Non-pigmented ciliary epithelial cell (primary cell): Measurements from ENCODE around the gene ADGRG2.
"Not testable (repeated sequence)": the region's sequence is repeated elsewhere in the genome, so short reads cannot be mapped to it uniquely, and the experiment has no call there.

Source experiments
- DNase-seq: peaks from one replicate; pipeline ENCODE4 v3.0.0-alpha.2; 2010; ENCODE audit warnings: low read depth

ADGRG2 gene

DNA sequence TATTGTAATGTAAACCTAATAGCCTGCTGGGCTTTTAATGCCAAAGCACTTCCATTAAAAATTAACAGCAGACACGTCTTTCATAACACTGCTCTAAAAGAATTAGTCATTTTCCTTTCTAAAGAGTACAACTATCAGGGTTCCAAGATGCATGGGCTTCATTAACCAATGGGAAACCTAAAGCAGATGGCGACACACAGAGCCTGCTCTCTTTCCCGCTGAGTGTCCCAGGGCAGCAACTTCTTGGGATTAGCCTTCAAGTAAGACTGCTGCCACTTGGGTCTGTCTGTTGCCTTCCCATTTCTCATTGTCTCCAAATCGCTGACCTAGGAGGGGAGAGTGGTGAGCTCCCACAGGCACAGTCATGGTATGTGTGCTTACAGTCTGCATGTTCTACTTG is 124.4 kb downstream of the ADGRG2 start:
- no peak for DNase-seq

DNA sequence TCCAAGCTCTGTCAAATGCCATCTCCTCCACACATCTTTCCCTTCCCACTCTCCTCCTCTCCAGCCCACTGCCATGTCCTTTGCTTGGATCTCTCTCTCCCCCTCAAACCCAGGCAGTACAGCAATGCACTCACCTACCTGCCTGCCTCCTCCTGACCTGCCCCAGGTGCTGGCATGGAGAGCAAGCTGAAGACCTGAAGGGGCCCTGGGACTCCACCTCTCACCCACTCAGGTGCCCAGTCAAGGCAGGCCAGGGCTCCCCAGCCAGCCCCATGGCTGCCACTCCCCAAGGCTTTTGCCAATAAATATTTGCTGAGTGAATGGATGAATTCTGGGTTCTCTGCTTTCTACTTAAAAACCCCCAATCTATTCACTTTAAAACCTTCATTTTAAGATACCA is 125.7 kb downstream of the ADGRG2 start:
- no peak for DNase-seq

DNA sequence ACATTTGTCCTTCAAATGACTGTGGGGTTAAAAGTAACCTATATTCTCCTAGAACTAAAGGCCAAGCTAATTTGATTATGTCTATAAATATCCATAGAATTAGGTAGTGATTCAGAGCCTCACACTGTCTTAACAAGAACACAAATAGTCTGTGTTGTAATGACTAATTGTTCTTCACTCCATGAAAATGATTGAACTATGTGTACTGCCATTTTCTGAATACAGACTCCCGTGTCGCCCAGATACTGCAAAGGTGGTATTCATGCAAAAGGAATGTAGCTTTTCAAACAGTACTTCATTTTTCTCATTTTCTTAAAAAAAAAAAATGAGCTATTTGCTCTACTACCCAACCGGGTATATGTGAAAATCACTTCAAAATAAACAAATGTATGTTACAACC is 127.0 kb downstream of the ADGRG2 start:
- no peak for DNase-seq

DNA sequence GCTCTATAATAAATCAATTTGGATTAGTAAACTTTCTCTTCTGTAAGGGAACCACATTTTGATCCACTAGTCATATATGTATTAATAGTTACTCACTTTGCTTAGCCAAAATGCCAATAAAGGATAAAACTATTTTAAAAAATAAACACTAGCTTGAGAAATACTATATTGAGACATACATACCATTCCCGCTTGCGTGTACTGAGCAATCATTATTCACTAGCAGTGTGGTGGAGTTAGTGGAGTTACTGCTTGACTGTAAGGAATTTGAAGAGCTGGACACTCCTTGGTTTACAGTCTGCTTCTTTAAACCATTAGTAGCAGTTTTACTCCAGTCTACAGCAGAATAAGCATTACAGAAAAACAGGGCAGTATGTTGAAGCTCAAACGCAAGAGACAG is 127.6 kb downstream of the ADGRG2 start:
- peak; percentile 50 for DNase-seq

DNA sequence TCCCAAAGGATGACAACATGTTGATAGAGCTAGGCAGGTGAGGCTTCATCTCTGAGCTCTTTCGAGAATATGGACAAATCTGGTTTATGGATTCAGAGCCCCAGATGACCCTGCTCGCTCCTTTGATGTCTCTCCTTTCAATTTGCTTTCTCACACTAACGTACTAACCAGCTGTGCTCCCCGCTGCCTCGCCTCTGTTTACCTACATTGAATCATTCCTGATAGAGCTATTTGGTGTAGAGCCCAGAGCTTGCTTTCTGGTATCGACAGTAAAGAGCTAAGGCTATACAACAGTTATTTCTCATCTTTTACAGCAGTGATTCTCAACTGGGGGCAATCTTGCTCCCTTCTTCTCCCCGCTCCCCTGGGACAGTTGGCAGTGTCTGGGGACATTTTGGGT is 129.4 kb downstream of the ADGRG2 start:
- no peak for DNase-seq

DNA sequence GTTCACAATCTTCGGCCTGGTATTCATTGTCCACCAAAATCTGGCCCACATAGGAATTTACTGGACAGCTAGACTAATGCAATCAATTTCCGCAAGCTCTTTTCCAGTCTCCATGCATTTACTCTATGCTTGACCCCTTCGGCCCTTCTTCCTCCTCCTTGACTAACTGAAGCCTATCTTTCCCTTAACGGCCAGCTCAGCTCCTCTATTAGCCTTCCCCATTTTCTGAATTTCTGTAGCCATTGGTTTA is 137.2 kb downstream of the ADGRG2 start:
- DNase-seq: no peak

DNA sequence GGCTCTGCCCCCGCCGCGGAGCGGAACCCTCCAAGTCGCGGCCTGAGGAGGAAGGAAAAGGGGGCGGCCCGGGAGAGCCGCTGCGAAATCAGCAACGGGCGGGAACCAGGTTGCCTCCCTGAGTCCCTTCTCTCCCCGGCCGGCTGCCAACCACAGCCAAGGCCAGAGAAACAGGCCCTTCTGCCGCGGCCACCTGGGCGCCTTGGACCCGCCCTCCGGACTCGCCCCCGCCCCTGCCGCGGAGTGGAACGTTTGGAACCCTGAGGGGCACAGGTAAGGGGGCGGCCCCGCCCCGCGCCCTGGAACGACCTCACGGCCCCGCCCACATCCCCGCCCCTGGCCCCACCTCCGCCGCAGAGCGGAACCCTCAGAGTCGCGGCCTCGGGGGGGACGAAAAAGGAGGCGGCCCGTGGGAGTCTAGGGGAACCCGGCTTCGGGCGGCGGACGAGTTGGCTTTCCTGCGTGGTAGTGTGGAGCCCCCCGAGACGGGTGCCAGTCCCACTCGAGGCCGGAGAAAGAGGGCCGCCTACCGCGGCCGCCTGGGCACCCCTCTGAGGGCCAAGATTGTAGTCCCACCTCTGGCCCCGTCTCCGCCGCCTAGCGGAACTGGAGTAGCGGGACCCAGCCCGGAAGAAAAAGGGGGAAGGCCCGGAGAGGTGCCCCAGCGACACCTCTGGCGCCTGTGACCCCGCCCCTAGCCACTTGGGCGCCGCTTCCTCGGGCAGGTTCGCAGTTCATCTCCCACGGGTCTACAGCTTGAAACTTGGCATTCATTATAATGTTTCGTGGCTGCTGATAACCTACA is 137.7 kb downstream of the ADGRG2 start:
- DNase-seq: no peak

DNA sequence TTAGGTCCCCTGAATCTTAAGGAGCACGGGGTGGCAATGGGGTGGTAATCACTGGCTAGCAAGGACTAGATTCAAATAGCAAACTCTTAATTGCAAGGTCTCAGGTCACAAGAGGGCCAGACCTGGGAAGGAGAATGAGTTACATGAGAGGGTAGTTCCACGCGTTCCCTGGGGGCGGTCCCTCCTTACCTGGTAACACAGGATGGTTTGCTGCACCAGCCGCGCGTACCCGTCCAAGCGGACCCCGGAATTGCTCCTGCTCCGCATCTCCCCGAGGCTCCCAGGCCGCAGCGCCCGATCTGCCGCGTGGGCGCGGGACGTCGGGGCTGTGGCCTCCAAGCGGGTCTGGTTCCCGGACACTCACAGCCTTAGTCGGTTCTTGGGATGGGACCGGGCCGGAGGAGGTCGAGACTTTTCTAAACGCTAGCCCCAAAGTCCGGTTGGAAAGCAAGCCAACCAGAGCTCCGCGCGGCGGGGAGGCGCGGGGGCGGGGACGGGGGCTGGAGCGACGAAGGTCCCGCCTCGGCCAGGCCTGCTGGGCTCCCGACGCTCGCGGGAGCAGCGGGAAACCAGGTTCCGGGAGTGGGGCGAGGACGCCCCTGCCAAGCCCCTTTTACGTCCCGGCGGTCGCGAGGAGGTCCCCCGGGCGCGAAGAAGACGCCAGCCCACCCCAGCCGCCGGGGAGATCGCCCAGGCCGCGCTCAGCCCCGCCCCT is 138.4 kb downstream of the ADGRG2 start, which contains the start of gene PHKA2:
TSS of gene PHKA2 (minus strand) at position 449 of the 715 bp plus-strand sequence. CDS start at position 267, 182 bp downstream.
- DNase-seq: no peak

DNA sequence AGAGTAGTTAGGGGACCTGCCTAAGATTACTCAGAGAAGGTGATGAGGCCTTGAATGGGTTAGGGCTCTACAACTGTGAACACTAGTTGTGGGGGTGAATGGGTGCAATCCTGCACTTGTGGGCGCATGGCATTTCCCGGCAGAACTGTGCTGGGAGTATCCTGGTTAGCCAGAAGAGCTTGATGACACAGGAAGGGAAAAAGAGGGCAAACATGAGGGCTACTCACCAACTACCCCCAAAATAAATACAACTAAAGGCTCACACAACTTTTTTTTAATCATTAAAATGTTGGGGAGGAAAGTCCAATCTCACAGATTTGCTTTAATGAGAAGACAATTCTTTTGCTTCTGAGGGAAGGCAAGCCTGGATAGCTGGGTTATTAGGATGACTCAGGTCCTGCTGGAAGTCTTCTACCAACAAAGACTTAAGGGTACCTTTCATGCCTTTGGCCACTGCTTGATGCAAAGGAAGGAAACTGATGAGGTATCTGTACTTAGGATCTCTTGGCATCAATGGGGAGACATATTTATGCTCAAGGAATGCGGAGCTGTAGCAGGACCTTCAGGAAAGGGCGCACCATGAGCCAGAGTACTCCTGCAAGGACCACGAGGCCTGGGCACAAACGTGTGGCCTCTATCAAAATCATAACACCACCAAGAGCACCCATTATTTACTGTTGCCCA is 141.0 kb downstream of the ADGRG2 start:
- no peak for DNase-seq

DNA sequence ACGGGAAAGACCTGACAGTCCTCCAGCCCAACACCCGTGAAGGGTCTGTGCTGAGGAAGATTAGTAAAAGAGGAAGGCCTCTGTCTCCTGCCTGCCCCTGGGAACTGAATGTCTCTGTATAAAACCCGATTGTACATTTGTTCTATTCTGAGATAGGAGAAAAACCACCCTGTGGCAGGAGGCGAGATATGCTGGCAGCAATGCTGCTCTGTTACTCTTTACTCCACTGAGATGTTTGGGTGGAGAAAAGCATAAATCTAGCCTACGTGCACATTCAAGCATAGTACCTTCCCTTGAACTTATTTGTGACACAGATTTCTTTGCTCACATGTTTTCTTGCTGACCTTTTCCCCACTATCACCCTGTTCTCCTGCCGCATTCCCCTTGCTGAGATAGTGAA is 142.0 kb downstream of the ADGRG2 start:
- not testable (repeated sequence) for DNase-seq

DNA sequence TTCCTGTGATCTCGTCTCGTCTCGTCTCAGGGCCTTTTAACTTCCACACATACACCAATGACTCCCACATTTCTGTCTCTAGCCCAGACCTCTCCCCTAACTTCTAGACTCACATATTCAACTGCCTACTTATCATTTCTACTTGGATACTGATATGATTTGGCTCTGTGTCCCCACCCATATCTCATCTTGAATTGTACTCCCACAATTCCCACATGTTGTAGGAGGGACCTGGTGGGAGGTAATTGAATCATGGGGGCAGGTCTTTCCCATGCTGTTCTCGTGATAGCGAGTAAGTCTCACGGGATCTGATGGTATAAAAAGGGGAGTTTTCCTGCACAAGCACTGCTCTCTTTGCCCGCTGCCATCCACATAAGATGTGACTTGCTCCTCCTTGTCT is 147.3 kb downstream of the ADGRG2 start:
- DNase-seq: no peak

DNA sequence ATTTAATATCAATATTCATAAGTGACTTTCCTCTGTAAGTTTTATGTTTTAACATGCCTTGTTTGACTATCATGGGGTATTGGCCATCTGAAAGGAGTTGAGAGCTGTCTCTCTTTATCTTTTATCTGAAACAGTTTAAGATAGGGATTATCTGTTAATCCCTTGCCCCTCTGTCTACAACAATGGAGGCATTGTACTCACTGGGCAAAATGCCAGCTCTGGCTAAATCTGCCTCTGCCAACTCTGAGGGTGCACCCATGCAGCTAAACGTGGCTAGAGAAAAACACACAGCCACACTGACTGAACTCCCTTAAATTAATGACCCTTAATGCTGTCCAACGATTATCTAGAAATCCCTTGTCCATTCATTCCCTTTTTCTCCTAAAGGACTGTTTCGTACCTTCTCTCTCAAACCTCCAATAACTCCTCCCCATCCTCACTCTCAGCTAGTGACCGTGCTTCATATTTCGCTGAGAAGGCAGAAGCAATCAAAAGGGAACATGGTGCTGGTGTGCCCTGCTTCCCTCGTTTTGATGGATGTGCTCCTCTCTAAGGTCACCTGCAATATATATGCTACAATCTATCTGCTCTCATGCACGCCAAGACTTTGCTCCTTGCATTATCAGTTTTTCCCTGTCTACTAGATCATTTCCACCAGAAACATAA is 148.6 kb downstream of the ADGRG2 start:
- DNase-seq: no peak

DNA sequence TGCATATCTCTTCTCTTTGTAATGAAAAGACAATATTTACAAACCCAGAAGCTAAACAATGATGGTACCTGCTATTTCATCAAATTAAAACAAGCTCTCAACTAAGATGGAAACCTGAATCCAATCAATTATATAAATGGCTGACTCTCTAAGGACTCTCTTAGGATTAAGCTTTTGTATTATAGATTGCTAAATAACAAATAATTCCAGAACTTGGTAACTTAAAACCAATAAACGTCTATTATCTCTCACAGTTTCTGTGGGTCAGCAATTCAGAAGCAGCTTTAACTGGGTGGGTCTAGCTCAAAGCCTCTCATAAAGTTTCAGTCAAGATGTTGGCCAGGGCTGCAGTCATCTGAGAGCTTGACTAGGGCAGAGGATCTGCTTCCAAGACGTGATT is 150.8 kb downstream of the ADGRG2 start:
- DNase-seq: no peak

DNA sequence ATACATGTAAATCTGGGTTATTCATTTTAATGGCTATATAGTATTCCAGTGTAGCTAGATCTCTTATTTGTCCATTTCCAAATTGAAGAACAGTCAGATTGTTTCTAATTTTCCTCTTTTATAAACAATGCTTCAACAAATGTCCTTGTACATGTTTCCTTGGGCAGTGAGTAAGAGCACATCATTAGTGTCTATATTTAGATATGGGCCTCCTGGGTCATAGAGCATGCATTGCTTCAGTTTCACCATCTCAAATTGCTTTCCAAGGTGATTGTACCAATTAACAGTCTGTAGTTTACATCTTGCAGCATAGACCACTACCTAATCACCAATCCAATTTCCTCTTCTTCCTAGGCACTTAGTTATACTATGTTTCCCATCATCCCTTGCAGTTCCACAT is 151.8 kb downstream of the ADGRG2 start:
- DNase-seq: no peak

DNA sequence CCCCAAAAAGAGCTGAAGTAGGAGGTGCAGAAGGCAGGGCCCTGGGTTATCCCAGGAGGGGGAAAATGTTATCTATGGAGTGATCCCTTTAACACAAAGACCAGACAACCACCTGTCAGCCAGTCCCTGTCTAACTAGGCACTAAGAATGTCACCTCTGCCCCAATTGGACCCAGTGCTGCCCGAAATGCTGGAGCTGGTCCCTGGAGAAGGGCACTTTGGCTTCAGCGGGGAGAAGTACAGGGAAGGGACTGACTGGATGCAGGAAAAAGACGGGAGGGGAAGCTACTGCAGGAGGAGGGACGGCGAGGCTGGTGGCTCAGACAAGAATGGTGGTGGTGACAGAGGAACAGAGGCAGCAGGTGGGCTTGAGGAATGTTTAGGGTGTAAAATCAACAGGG is 155.6 kb downstream of the ADGRG2 start:
- no peak for DNase-seq

DNA sequence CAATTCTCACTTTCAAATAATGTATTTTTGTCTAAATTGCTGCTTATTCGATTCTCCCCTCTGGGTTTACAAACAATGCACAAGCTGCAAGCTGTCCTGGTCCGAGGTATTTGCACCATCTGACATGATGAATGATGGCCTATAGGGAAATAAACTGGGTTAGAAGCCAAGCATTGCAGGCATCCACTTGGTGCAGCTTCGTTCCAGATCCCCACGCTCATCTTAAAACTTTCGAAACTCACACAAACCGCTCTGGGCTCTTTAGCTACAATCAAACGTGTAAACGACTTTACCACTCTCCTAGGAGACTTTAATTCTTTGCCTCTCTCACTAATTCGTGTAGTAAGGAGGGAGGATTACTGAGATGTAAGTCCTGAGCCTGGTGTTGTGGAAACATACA is 157.4 kb downstream of the ADGRG2 start:
- no peak for DNase-seq

DNA sequence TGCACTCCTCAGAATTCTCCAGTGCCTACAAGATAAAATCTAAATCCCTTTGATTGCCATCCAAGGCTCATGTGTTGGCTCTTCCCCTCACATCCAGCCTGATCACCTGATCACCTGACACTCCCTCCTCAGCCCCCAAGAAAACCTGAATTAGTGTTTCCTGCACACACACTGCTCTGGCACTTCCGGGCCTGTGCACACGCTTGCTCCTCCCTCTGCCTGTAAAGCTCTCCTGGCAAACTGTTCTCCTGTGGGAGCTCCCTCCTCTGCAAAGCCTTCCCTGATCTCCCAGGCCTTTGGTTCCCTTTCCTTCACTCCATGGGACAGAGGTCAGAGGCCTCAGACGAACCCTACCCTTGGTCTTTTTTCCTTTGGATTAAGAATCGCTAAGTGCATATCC is 158.2 kb downstream of the ADGRG2 start:
- DNase-seq: no peak

DNA sequence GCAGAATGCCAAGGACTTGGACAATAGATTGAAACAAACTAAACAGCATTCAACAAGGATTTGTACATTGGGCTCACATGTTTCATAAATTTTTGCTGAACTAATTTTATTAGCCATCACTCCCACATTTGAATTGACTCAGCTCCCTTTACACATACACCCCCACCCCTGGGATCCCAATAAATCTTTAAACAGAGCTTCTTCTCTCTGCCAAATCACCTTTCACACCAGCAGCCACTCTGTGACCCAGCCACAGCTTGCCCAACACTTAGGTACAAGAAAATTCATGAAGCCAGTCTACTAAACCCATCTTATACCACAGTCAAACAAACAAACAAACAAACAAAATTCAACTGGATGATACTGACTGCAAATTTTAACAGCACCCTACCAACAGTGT is 159.9 kb downstream of the ADGRG2 start:
- DNase-seq: no peak

DNA sequence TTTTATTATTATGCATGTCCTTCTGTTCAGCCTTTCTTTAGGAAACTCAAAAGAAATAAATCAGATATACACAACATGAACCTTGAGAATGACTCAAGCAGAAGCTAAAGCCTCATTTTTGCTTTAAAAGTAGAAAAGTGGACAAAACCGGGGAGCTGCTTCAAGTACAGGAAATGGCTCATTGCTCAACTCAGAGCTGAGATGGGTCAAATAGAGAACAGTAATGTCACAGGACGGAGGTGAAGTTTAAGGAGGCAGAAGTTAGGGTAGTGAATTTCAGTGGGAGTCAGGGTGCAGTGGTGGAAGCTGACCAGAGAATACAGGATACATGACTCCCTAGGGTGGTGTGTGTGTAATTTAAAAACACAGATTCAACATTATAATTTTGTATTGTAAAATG is 160.6 kb downstream of the ADGRG2 start:
- DNase-seq: no peak

DNA sequence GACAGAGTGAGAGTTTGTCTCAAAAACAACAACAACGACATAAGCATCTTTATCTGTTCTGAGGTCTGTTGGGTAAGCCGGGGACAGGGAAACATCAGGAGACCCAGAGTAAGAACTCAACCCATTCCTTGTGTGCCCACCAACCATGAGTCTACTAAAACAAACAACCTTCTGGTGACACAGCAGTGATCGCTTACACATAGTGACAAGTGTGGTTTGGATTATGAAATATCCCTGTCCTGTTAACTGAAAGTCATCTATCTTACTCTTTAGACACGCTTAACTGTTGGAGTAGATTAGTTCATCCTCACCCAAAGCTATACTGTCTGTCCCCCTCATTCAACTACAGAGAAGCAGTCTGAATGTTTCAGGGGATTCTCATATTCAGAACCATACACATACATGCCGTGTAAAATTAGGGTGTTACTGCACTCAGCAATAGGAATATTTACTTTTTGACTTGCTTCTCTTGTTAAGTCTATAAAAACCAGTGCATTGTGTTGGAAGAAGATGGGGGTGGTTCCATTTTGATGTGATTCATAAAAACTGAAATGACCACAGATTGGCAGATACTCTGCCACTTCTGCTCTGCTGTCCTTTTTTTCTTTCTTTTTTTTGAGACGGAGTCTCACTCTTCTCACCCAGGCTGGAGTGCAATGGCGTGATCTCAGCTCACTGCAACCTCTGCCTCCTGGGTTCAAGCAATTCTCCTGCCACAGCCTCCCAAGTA is 165.8 kb downstream of the ADGRG2 start:
- no peak for DNase-seq

DNA sequence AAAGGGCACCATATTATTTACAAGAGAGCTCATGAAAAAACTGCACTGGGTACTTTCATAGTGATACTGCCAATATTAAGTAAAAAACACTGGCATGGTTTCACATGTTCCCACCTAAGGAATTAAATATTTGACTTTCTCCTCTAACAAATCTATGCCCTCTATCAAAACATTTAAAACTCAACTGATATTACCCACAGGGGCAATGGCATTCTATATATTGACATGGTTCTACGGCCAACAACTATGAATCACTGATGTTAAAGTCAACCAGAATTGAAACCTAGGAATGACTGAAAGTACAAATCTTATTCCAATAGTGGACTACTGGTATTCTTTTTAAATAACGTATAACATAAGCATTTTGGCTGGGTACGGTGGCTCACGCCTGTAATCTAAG is 166.6 kb downstream of the ADGRG2 start:
- DNase-seq: no peak

DNA sequence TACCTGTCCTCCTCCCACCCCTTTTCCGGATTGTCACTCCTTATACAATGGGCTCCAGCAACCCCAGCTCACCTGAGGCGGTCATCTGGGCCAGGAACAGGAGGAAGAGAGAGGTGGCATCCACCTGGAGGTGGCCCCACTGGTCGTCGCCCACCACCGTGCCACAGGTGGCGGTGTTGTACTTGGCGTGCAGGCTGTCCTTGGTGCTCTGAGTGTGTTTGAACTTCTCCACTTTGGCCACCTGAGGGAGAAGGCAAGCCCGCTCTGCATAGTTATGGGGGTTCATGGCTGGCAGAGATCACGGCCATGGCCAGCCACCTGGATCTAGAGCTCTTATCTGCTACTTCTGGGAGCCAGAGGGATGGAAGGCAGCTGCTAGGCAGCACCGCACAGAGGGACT is 171.2 kb downstream of the ADGRG2 start:
- no peak for DNase-seq
